Spleen (tissue), 11 donors: ENCODE measurements around the gene TSHZ2. TPM values are rescaled to one million over a fixed set of nuclear protein-coding genes. Genes with fewer than 3 reads are reported as not detected.

Experiments
- DNase-seq: peaks from one replicate; pipeline ENCODE4 v3.0.0-alpha.2; 2020
- H3K27ac ChIP-seq, 8 donors: fragments of 200-600 bp; sonication (generic) in 7 of 8; 1 replicate in 4 of 8; 2 replicates in 4 of 8; pipeline versions ENCODE4 v1.5.0 to v1.8.0; 2016 to 2021; ENCODE audit warnings: inconsistent platforms in 4 of 8, mild to moderate bottlenecking in 4 of 8, moderate library complexity in 1 of 8
- H3K27me3 ChIP-seq, 7 donors: fragments of 200-600 bp; sonication (generic) in 6 of 7; replicated peaks in 1 of 7; 1 replicate in 4 of 7; 2 replicates in 3 of 7; pipeline versions ENCODE4 v1.5.0 to v1.8.0; 2016 to 2021; ENCODE audit warnings: inconsistent platforms in 3 of 7, mild to moderate bottlenecking in 1 of 7
- H3K36me3 ChIP-seq, 6 donors: fragments of 200-600 bp; sonication (generic) in 5 of 6; 1 replicate in 4 of 6; 2 replicates in 2 of 6; pipeline versions ENCODE4 v1.5.0 to v1.8.0; 2016 to 2021; ENCODE audit warnings: inconsistent platforms in 2 of 6
- H3K4me1 ChIP-seq, 6 donors: fragments of 200-600 bp; sonication (generic) in 5 of 6; 1 replicate in 3 of 6; 2 replicates in 3 of 6; pipeline versions ENCODE4 v1.5.0 to v1.8.0; 2016 to 2021; ENCODE audit warnings: inconsistent platforms in 3 of 6
- H3K4me3 ChIP-seq, 8 donors: fragments of 200-600 bp; sonication (generic) in 7 of 8; 1 replicate in 4 of 8; 2 replicates in 4 of 8; pipeline versions ENCODE4 v1.5.0 to v1.8.0; 2016 to 2021; ENCODE audit warnings: inconsistent platforms in 4 of 8, mild to moderate bottlenecking in 4 of 8, moderate library complexity in 2 of 8
- H3K9me3 ChIP-seq, 8 donors: fragments of 200-600 bp; sonication (generic) in 7 of 8; 1 replicate in 4 of 8; 2 replicates in 4 of 8; pipeline versions ENCODE4 v1.5.0 to v1.8.0; 2016 to 2021; ENCODE audit warnings: inconsistent platforms in 4 of 8
- CTCF ChIP-seq, 11 experiments: fragments of 200-600 bp in 7 of 11; fragments of 450-650 bp in 4 of 11; sonication (generic) in 4 of 11; IDR thresholded peaks in 8 of 11; conservative IDR thresholded peaks in 3 of 11; 1 replicate in 7 of 11; 2 replicates in 4 of 11; pipeline versions ENCODE4 v1.4.0 to v1.8.0; 2016 to 2021; ENCODE audit warnings: antibody characterized with exemption in 11 of 11, inconsistent platforms in 4 of 11, mild to moderate bottlenecking in 1 of 11
- POLR2A ChIP-seq, 3 donors: fragments of 450-650 bp; IDR thresholded peaks; one replicate each; pipeline ENCODE4 v1.5.1; 2017; ENCODE audit warnings: antibody characterized with exemption in 3 of 3, mild to moderate bottlenecking in 1 of 3
- POLR2AphosphoS5 ChIP-seq, 3 donors: sonication (generic); formaldehyde crosslinking; IDR thresholded peaks; one replicate each; pipeline ENCODE4 v1.5.1; 2017; ENCODE audit warnings: antibody characterized with exemption in 3 of 3
- WGBS, 5 donors: extraction: QIAGEN DNeasy Blood & Tissue Kit in 3 of 5; methylation state at CpG; one replicate each; pipeline versions ENCODE4 v1.1.5 to v1.1.7; 2013 to 2018; 5-methylcytosine and 5-hydroxymethylcytosine counted together
- intact Hi-C: fragments of 100-400 bp; cut with DNase I; formaldehyde crosslinking; loops from one replicate; pipeline ENCODE4 v1.15.0; 2023; ENCODE audit warnings: low total_unique reads
- polyA plus RNA-seq, 3 donors: library from polyadenylated mRNA; stranded (reverse); fragments of 200-250 nt; gene quantifications; one replicate each; pipeline ENCODE4 v1.2.1, GENCODE V29; 2013
- total RNA-seq, 7 donors: library from RNA; depleted of rRNA in 3 of 7; stranded (reverse); fragments of >200 nt in 3 of 7; fragmentation: NEBNext Ultra II Directional in 4 of 7; extraction: Animal tissue kit (Norgen Biotek cat#: 25700) in 4 of 7; gene quantifications; one replicate each; pipeline versions ENCODE4 v1.1.0 to v1.2.1, GENCODE V29; 2016 to 2021
- donor health status: healthy with polysubstance abuse.
- donor health status: DM: no; HTN: no; CAD: no; lungs with moderate emphysema.
- donor health status: DM: no; HTN: no; CAD: no.
- donor health status: Bipolar disorder and iron deficiency.
- donor health status: healthy.
- donor health status: DM: no; HTN: no; CAD: no.
- donor health status: DM: yes; HTN: yes; CAD: no.

The TSHZ2 gene
- total and polyA plus RNA-seq, 10 donors, result 0.86 to 19.2 (median 15.7) TPM

- intact Hi-C loops, result no loop called here
- Histone ChIP-seq H3K27ac (no peak overlapping the region), H3K9me3 (no peaks in the 10 kb centered on the region), H3K4me1 (no peaks in the 10 kb centered on the region), H3K36me3 (no peaks in the 10 kb centered on the region), H3K4me3 (no peak overlapping the region), H3K27me3 (no peaks in the 10 kb centered on the region)
- 77 to 85% (median 82%) methylated on average over 3 of the region's 3 CpGs for WGBS, 5 donors
- TF ChIP-seq CTCF (IDR thresholded peaks at IDR 0.05 in 8 of 11, conservative IDR thresholded peaks at IDR 0.05 in 3 of 11) (no peak), POLR2AphosphoS5 (IDR thresholded peaks at IDR 0.05) (no peak), POLR2A (IDR thresholded peaks at IDR 0.05) (no peak)
- DNase-seq, result no peak
Measured at GRCh38 chr20:53384392-53384791, 412.2 kb downstream of the TSHZ2 start.

DNA sequence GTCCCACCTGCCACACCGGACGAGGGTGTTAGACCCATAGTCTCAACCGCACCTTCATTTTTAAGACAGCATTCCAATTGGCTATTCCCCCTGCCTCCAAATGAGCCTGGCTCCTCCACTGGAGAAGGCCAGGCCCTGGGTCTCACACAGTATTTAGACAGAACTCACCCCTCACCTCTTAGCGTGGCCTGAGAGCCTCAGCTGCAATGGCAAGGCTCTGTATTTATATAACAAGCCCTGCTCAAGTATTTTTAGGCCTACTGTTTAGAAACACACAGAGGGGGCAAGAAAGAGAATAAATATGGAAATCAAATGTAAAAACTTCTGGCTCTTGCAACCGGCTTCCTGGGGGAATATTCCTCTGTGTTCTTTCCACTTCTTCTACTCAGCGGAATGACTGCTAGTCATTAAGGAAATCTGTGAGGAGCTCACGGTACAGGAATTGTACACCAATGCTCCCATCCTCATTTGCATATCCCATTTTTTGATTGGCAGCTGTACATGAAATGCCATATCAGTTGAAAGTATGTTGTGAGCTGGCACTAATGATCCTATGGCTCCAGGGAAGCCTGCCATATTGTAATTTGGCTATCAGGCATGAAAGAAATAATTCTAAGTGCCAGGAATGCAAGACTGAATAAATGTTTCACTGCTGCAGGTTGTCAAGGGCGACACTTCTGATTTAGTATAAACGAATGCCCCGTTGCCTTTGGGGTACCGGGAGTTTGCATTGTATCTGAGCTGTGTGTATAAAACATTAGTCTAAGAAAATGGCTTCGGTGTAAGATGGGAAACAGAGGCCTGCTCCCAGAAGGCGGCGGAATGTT lies 414.0 kb downstream of the TSHZ2 start:
- H3K4me1 ChIP-seq, result no peaks in the 10 kb centered on the region

GRCh38 chr20:53387983-53388675 lies 416.0 kb downstream of the TSHZ2 start:
- Histone ChIP-seq H3K27me3 (peaks cover 0 to 11% (median 0%) of the 10 kb centered on the region in 7 donors), H3K9me3 (no peaks in the 10 kb centered on the region), H3K27ac (no peak overlapping the region), H3K4me3 (no peak overlapping the region), H3K36me3 (no peaks in the 10 kb centered on the region), H3K4me1 (no peaks in the 10 kb centered on the region)
- WGBS, 5 donors, result 69 to 75% (median 72%) methylated on average over 8 of the region's 8 CpGs
- no peak for TF ChIP-seq POLR2AphosphoS5 (IDR thresholded peaks at IDR 0.05)
- TF ChIP-seq POLR2A (IDR thresholded peaks at IDR 0.05), result no peak
- TF ChIP-seq CTCF (IDR thresholded peaks at IDR 0.05 in 8 of 11, conservative IDR thresholded peaks at IDR 0.05 in 3 of 11), result no peak
- intact Hi-C loops, result no loop called here
- DNase-seq, result no peak

More for the DNA sequence above, 414.0 kb downstream of the TSHZ2 start:
- intact Hi-C loops, result no loop called here
- 80 to 90% (median 88%) methylated on average over 14 of the region's 14 CpGs for WGBS, 5 donors
- Histone ChIP-seq H3K36me3 (no peaks in the 10 kb centered on the region), H3K4me3 (no peak overlapping the region), H3K9me3 (no peaks in the 10 kb centered on the region), H3K27ac (no peak overlapping the region), H3K27me3 (no peaks in the 10 kb centered on the region)
- no peak for TF ChIP-seq CTCF (IDR thresholded peaks at IDR 0.05 in 8 of 11, conservative IDR thresholded peaks at IDR 0.05 in 3 of 11)
- no peak for TF ChIP-seq POLR2A (IDR thresholded peaks at IDR 0.05)
- no peak for TF ChIP-seq POLR2AphosphoS5 (IDR thresholded peaks at IDR 0.05)
- no peak for DNase-seq
